ENCODE results near the gene SYT17.

Gene SYT17

GRCh38 chr16:19219836-19220235 is 51.8 kb downstream of the SYT17 start:
- no peak for DNase-seq (ENCODE audit: low read depth)

GRCh38 chr16:19223235-19224170 is 55.5 kb downstream of the SYT17 start:
- DNase-seq (ENCODE audit: low read depth), result peak; percentile 3

- no peak for DNase-seq (ENCODE audit: low read depth)
Observed at GRCh38 chr16:19225651-19226050, 57.6 kb downstream of the SYT17 start.

GRCh38 chr16:19227643-19228042 is 59.6 kb downstream of the SYT17 start:
- DNase-seq (ENCODE audit: low read depth), result no peak

GRCh38 chr16:19228052-19228451 is 60.0 kb downstream of the SYT17 start:
- no peak for DNase-seq (ENCODE audit: low read depth)

GRCh38 chr16:19228575-19228974 is 60.5 kb downstream of the SYT17 start:
- DNase-seq (ENCODE audit: low read depth), result no peak

- DNase-seq (ENCODE audit: low read depth), result no peak
Observed at GRCh38 chr16:19230575-19230974, 62.5 kb downstream of the SYT17 start.

- DNase-seq (ENCODE audit: low read depth), result no peak
Observed at GRCh38 chr16:19231881-19232280, 63.8 kb downstream of the SYT17 start.

- DNase-seq (ENCODE audit: low read depth), result no peak
Observed at GRCh38 chr16:19232988-19233387, 64.9 kb downstream of the SYT17 start.

GRCh38 chr16:19235478-19235877 is 67.4 kb downstream of the SYT17 start:
- DNase-seq (ENCODE audit: low read depth), result no peak

- no peak for DNase-seq (ENCODE audit: low read depth)
Observed at GRCh38 chr16:19235886-19236285, 67.8 kb downstream of the SYT17 start.

GRCh38 chr16:19236561-19237209 is 68.6 kb downstream of the SYT17 start:
- DNase-seq (ENCODE audit: low read depth), result no peak

GRCh38 chr16:19238406-19238805 is 70.4 kb downstream of the SYT17 start:
- no peak for DNase-seq (ENCODE audit: low read depth)

GRCh38 chr16:19239511-19240155 is 71.6 kb downstream of the SYT17 start:
- no peak for DNase-seq (ENCODE audit: low read depth)

GRCh38 chr16:19240494-19240893 is 72.5 kb downstream of the SYT17 start:
- no peak for DNase-seq (ENCODE audit: low read depth)

GRCh38 chr16:19241512-19241911 is 73.5 kb downstream of the SYT17 start:
- no peak for DNase-seq (ENCODE audit: low read depth)

- no peak for DNase-seq (ENCODE audit: low read depth)
Observed at GRCh38 chr16:19242186-19242585, 74.1 kb downstream of the SYT17 start.

GRCh38 chr16:19242987-19243575 is 75.0 kb downstream of the SYT17 start:
- DNase-seq (ENCODE audit: low read depth), result no peak

GRCh38 chr16:19245326-19245925 is 77.4 kb downstream of the SYT17 start:
- DNase-seq (ENCODE audit: low read depth), result no peak

- no peak for DNase-seq (ENCODE audit: low read depth)
Observed at GRCh38 chr16:19252904-19253303, 84.9 kb downstream of the SYT17 start.

GRCh38 chr16:19254611-19255010 is 86.6 kb downstream of the SYT17 start:
- no peak for DNase-seq (ENCODE audit: low read depth)

- no peak for DNase-seq (ENCODE audit: low read depth)
Observed at GRCh38 chr16:19264123-19264673, 96.2 kb downstream of the SYT17 start.
